Measurements from ENCODE around the gene SSPN.

GRCh38 chr12:26148291-26148690, 47.1 kb upstream of the SSPN start:
- no peak for TF ChIP-seq CTCF (IDR thresholded peaks at IDR 0.05; ENCODE audit: low read length)
- TF ChIP-seq EZH2 (optimal IDR thresholded peaks at IDR 0.05; ENCODE audit: low read depth, low read length): no peak
